Kasumi-1 (cell line): ENCODE data around the gene AMPD1.

Experiments
- DNase-seq, 2 experiments: peaks; one replicate each; lab custom pipeline; 2025; lab: John Stamatoyannopoulos, UW

AMPD1 gene

DNA sequence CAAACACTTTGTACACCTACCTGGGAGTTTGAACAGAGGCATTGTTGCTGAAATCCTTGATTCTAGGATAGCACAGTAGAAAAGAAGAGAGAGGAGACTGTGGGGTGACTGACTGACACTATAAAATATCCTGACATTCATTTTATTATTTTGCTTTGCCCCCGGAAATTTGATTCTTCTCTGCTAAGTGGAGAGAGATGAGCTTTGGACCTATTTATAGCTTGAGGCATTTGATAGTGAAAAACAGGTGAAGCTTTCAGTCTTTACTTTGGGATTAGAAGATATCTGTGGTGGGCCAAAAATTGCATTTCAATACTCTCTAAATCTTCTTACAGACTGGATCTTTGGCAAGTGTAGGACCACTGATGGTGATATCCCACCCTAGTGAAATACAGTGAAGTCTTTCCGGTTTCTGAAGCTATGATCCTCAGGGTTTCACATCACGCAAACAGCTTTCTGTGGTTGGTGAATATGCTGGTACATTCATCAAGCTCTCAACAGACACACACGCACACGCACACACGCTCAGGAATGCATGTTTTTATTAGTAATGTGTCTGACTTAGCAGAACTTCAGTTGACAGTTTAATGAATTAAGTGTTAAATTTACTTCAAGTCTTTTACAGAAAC, at the start of gene AMPD1:
Gene AMPD1 (minus strand): TSS at position 117 of the 629 bp plus-strand sequence. CDS start 75 bp downstream, at position 42.
- no peak for DNase-seq

- DNase-seq: no peak
Observed at GRCh38 chr1:114741963-114742746, 46.8 kb upstream of the AMPD1 start.

- DNase-seq: no peak
Observed at GRCh38 chr1:114740331-114740730, 45.0 kb upstream of the AMPD1 start.

DNA sequence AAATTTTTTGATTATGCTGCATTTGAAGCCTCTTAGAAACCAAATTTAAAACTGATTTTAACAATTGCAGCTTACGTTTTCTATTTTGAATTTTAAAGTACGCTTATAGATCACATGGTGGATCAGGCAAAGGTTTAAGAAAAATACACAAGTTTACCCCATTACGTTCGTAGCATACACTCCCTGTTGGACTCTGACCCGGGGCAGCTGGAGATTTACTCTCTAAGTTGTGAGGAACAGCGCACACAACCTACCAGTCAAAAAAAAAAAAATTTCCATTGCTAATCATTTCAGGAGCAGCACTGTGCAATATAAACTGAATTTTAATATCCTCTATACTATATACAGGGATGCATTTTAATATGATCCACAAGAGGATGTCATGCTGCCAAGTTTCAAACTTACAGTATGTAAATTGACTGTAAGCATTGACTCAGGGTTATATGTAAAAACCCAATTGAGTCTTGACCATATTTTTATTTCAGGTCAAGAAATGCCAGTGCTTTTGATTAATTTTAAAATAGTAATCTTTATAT, 42.0 kb upstream of the AMPD1 start:
- DNase-seq: no peak

DNA sequence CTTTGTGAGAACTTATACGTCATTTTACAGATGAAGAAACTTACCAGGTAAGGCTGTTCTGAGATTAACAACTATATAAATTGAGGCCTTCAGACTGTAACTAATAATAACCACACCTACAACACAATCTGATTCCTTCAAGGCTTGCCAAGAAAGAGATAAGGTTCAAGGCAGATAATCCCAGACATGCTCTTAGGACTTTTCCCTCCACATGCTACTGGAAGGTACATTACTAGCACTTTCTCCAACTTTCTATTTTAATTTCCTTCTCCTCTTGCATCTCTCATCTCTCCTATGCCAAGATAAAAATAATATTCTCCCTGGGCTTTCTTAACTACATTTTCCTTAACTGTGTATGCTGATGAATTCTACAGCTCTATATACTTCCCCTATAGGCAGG, 40.1 kb upstream of the AMPD1 start:
- DNase-seq: no peak

- DNase-seq: no peak
Observed at GRCh38 chr1:114729782-114730181, 34.4 kb upstream of the AMPD1 start.

DNA sequence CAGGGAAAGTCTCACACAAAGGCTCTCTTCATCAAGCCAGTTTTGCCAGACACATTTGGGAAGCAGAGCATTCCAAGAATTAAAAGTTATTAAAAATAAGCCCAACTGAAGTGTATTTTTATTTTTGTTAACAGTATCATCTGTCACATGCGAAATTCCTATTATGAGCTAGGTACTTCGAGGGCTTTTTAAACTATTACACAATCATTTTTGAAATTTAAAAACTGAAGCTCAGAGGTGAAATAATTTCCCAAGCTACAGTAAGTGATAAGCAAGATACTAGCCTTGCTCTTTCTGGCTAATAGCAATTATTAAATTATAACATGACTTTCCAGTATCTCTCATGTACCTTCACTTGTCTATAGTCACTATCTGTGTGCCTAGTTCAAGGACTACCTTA, 33.2 kb upstream of the AMPD1 start:
- DNase-seq: no peak

GRCh38 chr1:114725230-114725629, 29.9 kb upstream of the AMPD1 start:
- no peak for DNase-seq

DNA sequence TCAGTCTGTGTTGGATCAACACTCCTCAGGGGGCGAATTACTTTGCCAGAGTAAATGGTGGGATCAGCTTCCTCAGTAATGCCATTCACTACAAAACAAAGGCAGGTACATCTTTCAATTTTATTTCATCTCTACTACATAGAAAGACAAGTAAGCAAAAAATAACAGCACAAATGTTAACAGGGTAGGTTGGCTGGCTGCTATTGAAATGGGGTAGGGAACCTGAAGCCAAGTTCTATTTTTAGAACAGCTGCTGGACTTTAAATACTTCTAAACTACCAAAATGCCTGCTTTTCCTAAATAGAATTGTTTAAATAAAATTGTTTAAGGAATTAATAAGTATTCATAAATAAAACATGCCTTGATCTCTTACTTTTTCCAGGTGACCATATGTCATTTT, 28.6 kb upstream of the AMPD1 start:
- no peak for DNase-seq

- DNase-seq: no peak
Observed at GRCh38 chr1:114723457-114723856, 28.1 kb upstream of the AMPD1 start.

GRCh38 chr1:114720492-114720891, 25.1 kb upstream of the AMPD1 start:
- no peak for DNase-seq

GRCh38 chr1:114719424-114719787, 24.1 kb upstream of the AMPD1 start:
- DNase-seq: no peak

DNA sequence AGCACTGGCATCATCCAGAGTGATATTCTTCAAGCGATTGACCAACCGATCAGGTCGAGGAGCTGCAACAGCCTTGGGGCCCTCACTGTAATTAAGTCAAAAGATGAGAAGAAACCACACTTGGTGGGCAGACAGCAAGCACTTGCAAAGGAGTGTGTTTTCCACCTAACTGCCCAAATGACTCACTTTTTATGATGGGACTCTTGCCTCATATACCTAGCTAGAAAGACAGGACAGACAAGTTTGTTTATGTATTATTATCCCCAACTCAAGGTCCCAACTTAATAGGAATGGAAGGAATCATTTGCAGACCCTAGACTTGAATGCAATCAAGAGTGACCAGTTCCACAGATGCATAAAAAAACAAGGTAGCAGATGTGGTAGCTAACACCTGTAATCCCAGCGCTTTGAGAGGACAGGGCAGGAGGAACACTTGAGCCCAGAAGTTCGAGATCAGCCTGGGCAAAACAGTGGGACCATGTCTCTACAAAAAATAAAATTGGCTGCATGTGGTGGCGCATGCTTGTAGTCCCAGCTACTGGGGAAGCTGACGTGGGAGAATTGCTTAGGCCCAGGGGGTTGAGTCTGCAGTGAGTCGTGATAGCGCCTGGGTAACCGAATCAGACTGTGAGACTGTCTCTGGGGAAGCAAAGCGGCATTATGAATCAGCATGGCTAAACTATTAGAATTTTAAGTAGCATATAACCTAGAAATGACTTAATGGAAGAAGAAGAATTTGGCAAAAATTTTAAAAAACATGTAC, 23.5 kb upstream of the AMPD1 start:
- DNase-seq: no peak

- peak; percentile 76 to 78 for DNase-seq
Observed at GRCh38 chr1:114716304-114717170, 21.2 kb upstream of the AMPD1 start, which contains the start of gene NRAS. NRAS (minus strand) TSS chr1:114716771; CDS start chr1:114716160, 611 bp downstream.

GRCh38 chr1:114715952-114716303, 20.6 kb upstream of the AMPD1 start:
- no peak for DNase-seq

DNA sequence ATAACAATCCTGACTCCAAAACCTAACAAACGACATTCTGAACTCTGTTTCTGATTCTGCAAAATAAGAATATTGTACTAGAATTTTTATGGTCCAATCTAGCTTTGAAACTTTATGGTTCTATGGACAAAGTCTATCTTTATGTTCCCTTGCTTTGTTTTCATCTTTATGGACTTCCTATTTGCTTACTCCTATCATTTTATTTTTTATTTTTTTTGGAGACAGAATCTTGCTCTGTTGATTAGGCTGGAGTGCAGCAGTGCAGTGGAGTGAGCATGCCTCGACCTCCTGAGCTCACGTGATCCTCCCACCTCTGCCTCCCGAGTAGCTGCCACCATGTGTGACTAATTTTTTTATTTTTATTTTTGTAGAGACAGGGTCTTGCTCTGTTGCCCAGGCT, 17.6 kb upstream of the AMPD1 start:
- no peak for DNase-seq

GRCh38 chr1:114710360-114710759, 15.0 kb upstream of the AMPD1 start:
- DNase-seq: no peak

- no peak for DNase-seq
Observed at GRCh38 chr1:114707604-114708003, 12.3 kb upstream of the AMPD1 start.

GRCh38 chr1:114703242-114703641, 7.9 kb upstream of the AMPD1 start:
- no peak for DNase-seq

GRCh38 chr1:114702737-114703136, 7.4 kb upstream of the AMPD1 start:
- no peak for DNase-seq

DNA sequence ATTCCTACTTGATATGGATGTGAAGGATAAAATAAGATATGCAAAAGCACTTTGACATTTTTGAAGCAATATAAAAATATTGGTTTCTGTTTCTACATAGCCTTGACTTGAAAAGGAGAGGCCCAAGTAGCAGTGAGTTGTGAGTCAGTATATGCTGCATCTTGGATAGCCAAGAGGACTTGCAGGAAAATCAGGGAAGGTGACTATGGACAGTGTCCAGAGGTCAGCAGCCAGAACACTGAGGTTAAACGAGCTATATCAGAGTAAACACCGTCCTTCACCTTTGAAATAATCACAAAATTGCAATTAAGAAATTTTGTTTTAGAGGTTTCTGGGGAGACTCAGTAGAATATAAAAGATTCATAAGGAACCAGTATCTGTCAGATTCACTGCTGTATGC, 6.6 kb upstream of the AMPD1 start:
- DNase-seq: no peak
